Medulla oblongata (tissue), 1 donor: Measurements from ENCODE around the gene ANXA10.
"Not testable (repeated sequence)": the region's sequence is repeated elsewhere in the genome, so short reads cannot be mapped to it uniquely, and the experiment has no call there.

Source experiments
- DNase-seq: peaks from one replicate; pipeline ENCODE4 v3.0.0-alpha.2; 2015; ENCODE audit errors: extremely low spot score

The ANXA10 gene

GRCh38 chr4:168162604-168163003 lies 70.3 kb downstream of the ANXA10 start:
- DNase-seq: no peak

GRCh38 chr4:168163106-168163505 lies 70.8 kb downstream of the ANXA10 start:
- no peak for DNase-seq

- DNase-seq: no peak
Measured at GRCh38 chr4:168164045-168164444, 71.7 kb downstream of the ANXA10 start.

- DNase-seq: no peak
Measured at GRCh38 chr4:168164915-168165548, 72.7 kb downstream of the ANXA10 start.

- no peak for DNase-seq
Measured at GRCh38 chr4:168167714-168168284, 75.5 kb downstream of the ANXA10 start.

- DNase-seq: no peak
Measured at GRCh38 chr4:168174308-168174707, 82.0 kb downstream of the ANXA10 start.

GRCh38 chr4:168177546-168178149 lies 85.3 kb downstream of the ANXA10 start:
- DNase-seq: no peak

- DNase-seq: peak; percentile 54
Measured at GRCh38 chr4:168183717-168184571, 91.6 kb downstream of the ANXA10 start.

GRCh38 chr4:168188754-168189153 lies 96.4 kb downstream of the ANXA10 start:
- no peak for DNase-seq

- DNase-seq: no peak
Measured at GRCh38 chr4:168197926-168198325, 105.6 kb downstream of the ANXA10 start.

GRCh38 chr4:168199260-168199957 lies 107.1 kb downstream of the ANXA10 start:
- no peak for DNase-seq

GRCh38 chr4:168200685-168201084 lies 108.3 kb downstream of the ANXA10 start:
- DNase-seq: no peak

- no peak for DNase-seq
Measured at GRCh38 chr4:168203233-168203911, 111.0 kb downstream of the ANXA10 start.

- DNase-seq: no peak
Measured at GRCh38 chr4:168208957-168209614, 116.7 kb downstream of the ANXA10 start.

- no peak for DNase-seq
Measured at GRCh38 chr4:168212656-168213055, 120.3 kb downstream of the ANXA10 start.

GRCh38 chr4:168213511-168213910 lies 121.2 kb downstream of the ANXA10 start:
- DNase-seq: not testable (repeated sequence)

GRCh38 chr4:168218645-168219044 lies 126.3 kb downstream of the ANXA10 start:
- no peak for DNase-seq

GRCh38 chr4:168220893-168221292 lies 128.6 kb downstream of the ANXA10 start:
- DNase-seq: no peak

- DNase-seq: no peak
Measured at GRCh38 chr4:168221301-168221700, 129.0 kb downstream of the ANXA10 start.
